A549 (cell line): ENCODE measurements around the gene TMLHE.

ENCODE experiments used
- CHD2 ChIP-seq: fragments of 150-350 bp; IDR thresholded peaks from 2 replicates; pipeline ENCODE4 v1.6.1; 2014; ENCODE audit warnings: low read length; ENCODE audit not compliant: partially characterized antibody
- CTCF ChIP-seq: fragments of >200 bp; sonication (Bioruptor Twin); formaldehyde crosslinking; IDR thresholded peaks from 3 replicates; pipeline ENCODE4 v1.5.1; 2016
- GATA3 ChIP-seq: IDR thresholded peaks from 2 replicates; pipeline ENCODE4 v1.6.1; 2012; ENCODE audit warnings: borderline replicate concordance
- JUNB ChIP-seq: fragments of >200 bp; sonication (Bioruptor Twin); formaldehyde crosslinking; IDR thresholded peaks from 2 replicates; pipeline ENCODE4 v1.6.1; 2016
- KDM1A ChIP-seq: fragments of 200-600 bp; sonication (generic); IDR thresholded peaks from 2 replicates; pipeline ENCODE4 v1.6.1; 2016; ENCODE audit warnings: low read depth, mild to moderate bottlenecking
- MAX ChIP-seq: IDR thresholded peaks from 2 replicates; pipeline ENCODE4 v1.6.1; 2012
- POLR2A ChIP-seq: IDR thresholded peaks from 2 replicates; pipeline ENCODE4 v1.6.1; 2012; ENCODE audit warnings: mild to moderate bottlenecking, low read length
- REST ChIP-seq: fragments of 200-600 bp; sonication (generic); IDR thresholded peaks from 2 replicates; pipeline ENCODE4 v1.6.1; 2016; ENCODE audit warnings: antibody characterized with exemption, mild to moderate bottlenecking, moderate library complexity
- SREBF2 ChIP-seq: fragments of 450-650 bp; IDR thresholded peaks from 2 replicates; pipeline ENCODE4 v1.6.1; 2014; ENCODE audit warnings: mild to moderate bottlenecking, moderate library complexity
- USF2 ChIP-seq: fragments of 450-650 bp; IDR thresholded peaks from 2 replicates; pipeline ENCODE4 v1.6.1; 2014; ENCODE audit warnings: antibody characterized with exemption
- TF ChIP-seq, protein P1 (sequence below): fragments of 150-350 bp; IDR thresholded peaks from 2 replicates; pipeline ENCODE4 v1.6.1; 2014; ENCODE audit warnings: low read depth, mild to moderate bottlenecking, low read length

DNA sequence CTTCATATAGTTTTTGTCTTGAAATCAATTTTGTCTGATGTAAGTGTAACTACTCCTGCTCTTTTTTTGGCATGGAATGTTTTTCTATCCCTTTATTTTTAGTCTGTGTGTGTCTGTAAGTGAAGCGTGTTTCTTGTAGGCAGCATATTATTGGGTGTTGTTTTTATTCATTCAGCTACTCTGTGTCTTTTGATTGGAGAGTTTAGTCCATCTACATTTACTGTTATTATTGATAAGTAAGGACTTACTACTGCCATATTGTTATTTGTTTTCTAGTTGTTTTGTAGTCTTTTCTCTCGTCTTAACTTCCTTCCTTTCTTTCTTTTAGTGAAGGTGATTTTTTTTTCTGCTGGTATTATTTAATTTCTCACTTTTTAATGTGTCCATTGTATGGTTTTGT, 30.5 kb upstream of the TMLHE start:
- TF ChIP-seq POLR2A: no peak
- TF ChIP-seq CHD2: no peak
- no peak for TF ChIP-seq CTCF
- no peak for TF ChIP-seq SREBF2
- no peak for TF ChIP-seq GATA3
- no peak for TF ChIP-seq MAX
- no peak for TF ChIP-seq USF2
- no peak for TF ChIP-seq JUNB
- TF ChIP-seq, protein P1, sequence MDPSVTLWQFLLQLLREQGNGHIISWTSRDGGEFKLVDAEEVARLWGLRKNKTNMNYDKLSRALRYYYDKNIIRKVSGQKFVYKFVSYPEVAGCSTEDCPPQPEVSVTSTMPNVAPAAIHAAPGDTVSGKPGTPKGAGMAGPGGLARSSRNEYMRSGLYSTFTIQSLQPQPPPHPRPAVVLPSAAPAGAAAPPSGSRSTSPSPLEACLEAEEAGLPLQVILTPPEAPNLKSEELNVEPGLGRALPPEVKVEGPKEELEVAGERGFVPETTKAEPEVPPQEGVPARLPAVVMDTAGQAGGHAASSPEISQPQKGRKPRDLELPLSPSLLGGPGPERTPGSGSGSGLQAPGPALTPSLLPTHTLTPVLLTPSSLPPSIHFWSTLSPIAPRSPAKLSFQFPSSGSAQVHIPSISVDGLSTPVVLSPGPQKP: no peak
- no peak for TF ChIP-seq KDM1A
- TF ChIP-seq REST: no peak
